Measurements from ENCODE around the gene ANKLE2. TPM values are rescaled to one million over a fixed set of nuclear protein-coding genes. Genes with fewer than 3 reads are reported as not detected.
"Not testable (repeated sequence)": the region's sequence is repeated elsewhere in the genome, so short reads cannot be mapped to it uniquely, and the experiment has no call there.

ANKLE2 gene
- total RNA-seq, 1 donor from 2014 or later, result 96.2 TPM

DNA sequence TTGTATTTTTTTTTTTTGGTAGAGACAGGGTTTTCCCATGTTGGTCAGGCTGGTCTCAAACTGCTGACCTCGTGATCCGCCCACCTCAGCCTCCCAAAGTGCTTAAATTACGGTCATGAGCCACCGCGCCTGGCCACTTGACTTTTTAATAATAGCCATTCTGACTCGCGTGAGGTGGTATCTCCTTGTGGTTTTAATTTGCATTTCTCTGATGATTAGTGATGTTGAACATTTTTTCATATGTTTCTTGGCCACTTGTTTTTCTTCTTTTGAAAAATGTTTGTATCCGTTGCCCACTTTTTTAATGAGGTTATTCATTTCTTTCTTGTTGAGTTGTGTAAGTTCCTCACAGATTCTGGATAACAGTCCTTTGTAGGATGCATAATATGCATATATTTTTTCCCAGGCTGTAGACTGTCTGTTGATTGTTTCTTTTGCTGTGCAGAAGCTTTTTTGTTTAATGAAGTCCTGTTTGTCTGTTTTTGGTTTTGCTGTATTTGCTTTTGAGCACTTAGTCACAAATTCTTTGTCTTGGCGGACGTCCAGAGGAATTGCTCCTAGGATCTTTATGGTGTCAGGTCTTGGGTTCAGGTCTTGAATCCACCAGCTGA, 61.3 kb downstream of the ANKLE2 start:
- Mint-ChIP-seq H3K27me3 (ENCODE audit: unreplicated experiment) (peaks cover 3% of the 10 kb centered on the region), H3K4me3 (ENCODE audit: unreplicated experiment) (no peak overlapping the region), H3K36me3 (ENCODE audit: low read depth, unreplicated experiment) (peaks cover 29% of the 10 kb centered on the region), H3K4me1 (ENCODE audit: unreplicated experiment) (peaks cover 31% of the 10 kb centered on the region), H3K9me3 (ENCODE audit: unreplicated experiment) (no peaks in the 10 kb centered on the region), H3K27ac (ENCODE audit: unreplicated experiment) (no peak overlapping the region)
- TF ChIP-seq, protein P1, sequence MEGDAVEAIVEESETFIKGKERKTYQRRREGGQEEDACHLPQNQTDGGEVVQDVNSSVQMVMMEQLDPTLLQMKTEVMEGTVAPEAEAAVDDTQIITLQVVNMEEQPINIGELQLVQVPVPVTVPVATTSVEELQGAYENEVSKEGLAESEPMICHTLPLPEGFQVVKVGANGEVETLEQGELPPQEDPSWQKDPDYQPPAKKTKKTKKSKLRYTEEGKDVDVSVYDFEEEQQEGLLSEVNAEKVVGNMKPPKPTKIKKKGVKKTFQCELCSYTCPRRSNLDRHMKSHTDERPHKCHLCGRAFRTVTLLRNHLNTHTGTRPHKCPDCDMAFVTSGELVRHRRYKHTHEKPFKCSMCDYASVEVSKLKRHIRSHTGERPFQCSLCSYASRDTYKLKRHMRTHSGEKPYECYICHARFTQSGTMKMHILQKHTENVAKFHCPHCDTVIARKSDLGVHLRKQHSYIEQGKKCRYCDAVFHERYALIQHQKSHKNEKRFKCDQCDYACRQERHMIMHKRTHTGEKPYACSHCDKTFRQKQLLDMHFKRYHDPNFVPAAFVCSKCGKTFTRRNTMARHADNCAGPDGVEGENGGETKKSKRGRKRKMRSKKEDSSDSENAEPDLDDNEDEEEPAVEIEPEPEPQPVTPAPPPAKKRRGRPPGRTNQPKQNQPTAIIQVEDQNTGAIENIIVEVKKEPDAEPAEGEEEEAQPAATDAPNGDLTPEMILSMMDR (IDR thresholded peaks at IDR 0.05; ENCODE audit: unreplicated experiment), result no peak
- DNase-seq (ENCODE audit: low spot score), result no peak

GRCh38 chr12:132698341-132698740, 63.3 kb downstream of the ANKLE2 start:
- TF ChIP-seq, protein P1 (IDR thresholded peaks at IDR 0.05; ENCODE audit: unreplicated experiment), result no peak
- no peak for DNase-seq (ENCODE audit: low spot score)
- Mint-ChIP-seq H3K9me3 (ENCODE audit: unreplicated experiment) (no peaks in the 10 kb centered on the region), H3K36me3 (ENCODE audit: low read depth, unreplicated experiment) (peaks cover 24% of the 10 kb centered on the region), H3K4me3 (ENCODE audit: unreplicated experiment) (peak overlapping the region; percentile 29), H3K4me1 (ENCODE audit: unreplicated experiment) (peaks cover 19% of the 10 kb centered on the region), H3K27me3 (ENCODE audit: unreplicated experiment) (peaks cover 5% of the 10 kb centered on the region), H3K27ac (ENCODE audit: unreplicated experiment) (no peak overlapping the region)

DNA sequence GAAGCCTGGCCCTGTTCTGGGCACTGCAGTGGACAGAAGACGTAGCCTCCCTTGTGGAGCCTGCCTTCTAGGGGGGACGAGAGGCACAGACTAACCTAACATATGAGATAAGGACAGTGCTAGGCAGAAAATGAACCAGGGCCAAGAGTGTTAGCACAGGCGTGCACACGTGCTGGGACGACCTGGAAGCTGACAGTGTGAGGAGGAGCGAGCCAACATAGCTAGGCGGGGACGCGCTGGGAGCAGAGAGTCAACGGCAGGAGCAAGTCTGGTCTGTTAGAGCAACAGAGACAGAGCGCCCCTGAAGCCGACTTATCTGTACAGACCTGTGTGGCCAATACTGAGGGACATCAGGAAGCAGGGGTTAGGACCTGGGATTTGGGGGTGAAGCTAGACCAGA, 66.2 kb downstream of the ANKLE2 start:
- TF ChIP-seq, protein P1 (IDR thresholded peaks at IDR 0.05; ENCODE audit: unreplicated experiment), result no peak
- H3K27ac Mint-ChIP-seq (ENCODE audit: unreplicated experiment), result no peak overlapping the region
- peaks cover 23% of the 10 kb centered on the region for H3K36me3 Mint-ChIP-seq (ENCODE audit: low read depth, unreplicated experiment)
- no peak for DNase-seq (ENCODE audit: low spot score)
- peaks cover 3% of the 10 kb centered on the region for H3K27me3 Mint-ChIP-seq (ENCODE audit: unreplicated experiment)
- H3K4me3 Mint-ChIP-seq (ENCODE audit: unreplicated experiment), result no peak overlapping the region
- H3K4me1 Mint-ChIP-seq (ENCODE audit: unreplicated experiment), result no peaks in the 10 kb centered on the region
- H3K9me3 Mint-ChIP-seq (ENCODE audit: unreplicated experiment), result no peaks in the 10 kb centered on the region

DNA sequence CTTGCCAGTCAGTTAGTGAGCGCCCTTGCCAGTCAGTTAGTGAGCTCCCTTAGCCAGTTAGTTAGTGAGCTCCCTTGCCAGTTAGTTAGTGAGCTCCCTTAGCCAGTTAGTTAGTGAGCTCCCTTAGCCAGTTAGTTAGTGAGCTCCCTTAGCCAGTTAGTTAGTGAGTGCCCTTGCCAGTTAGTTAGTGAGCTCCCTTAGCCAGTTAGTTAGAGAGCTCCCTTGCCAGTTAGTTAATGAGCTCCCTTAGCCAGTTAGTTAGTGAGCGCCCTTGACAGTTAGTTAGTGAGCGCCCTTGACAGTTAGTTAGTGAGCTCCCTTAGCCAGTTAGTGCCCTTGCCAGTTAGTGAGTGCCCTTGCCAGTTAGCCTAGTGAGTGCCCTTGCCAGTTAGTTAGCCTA, 66.7 kb downstream of the ANKLE2 start:
- Mint-ChIP-seq H3K27ac (ENCODE audit: unreplicated experiment) (peak overlapping the region; percentile 61), H3K36me3 (ENCODE audit: low read depth, unreplicated experiment) (peaks cover 24% of the 10 kb centered on the region)
- not testable (repeated sequence) for H3K4me3 Mint-ChIP-seq (ENCODE audit: unreplicated experiment); H3K27me3 Mint-ChIP-seq (ENCODE audit: unreplicated experiment); DNase-seq (ENCODE audit: low spot score); H3K4me1 Mint-ChIP-seq (ENCODE audit: unreplicated experiment); H3K9me3 Mint-ChIP-seq (ENCODE audit: unreplicated experiment)

DNA sequence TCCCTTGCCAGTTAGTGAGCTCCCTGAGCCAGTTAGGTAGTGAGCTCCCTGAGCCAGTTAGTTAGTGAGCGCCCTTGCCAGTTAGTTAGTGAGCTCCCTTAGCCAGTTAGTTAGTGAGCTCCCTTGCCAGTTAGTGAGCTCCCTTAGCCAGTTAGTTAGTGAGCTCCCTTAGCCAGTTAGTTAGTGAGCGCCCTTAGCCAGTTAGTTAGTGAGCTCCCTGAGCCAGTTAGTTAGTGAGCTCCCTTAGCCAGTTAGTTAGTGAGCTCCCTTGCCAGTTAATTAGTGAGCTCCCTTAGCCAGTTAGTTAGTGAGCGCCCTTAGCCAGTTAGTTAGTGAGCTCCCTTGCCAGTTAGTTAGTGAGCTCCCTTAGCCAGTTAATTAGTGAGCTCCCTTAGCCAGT, 69.6 kb downstream of the ANKLE2 start:
- peaks cover 12% of the 10 kb centered on the region for H3K27me3 Mint-ChIP-seq (ENCODE audit: unreplicated experiment)
- not testable (repeated sequence) for H3K27ac Mint-ChIP-seq (ENCODE audit: unreplicated experiment)

GRCh38 chr12:132690112-132690511, 71.5 kb downstream of the ANKLE2 start:
- no peaks in the 10 kb centered on the region for H3K9me3 Mint-ChIP-seq (ENCODE audit: unreplicated experiment)
- H3K27ac Mint-ChIP-seq (ENCODE audit: unreplicated experiment), result peak overlapping the region; percentile 46
- H3K36me3 Mint-ChIP-seq (ENCODE audit: low read depth, unreplicated experiment), result peaks cover 26% of the 10 kb centered on the region
- TF ChIP-seq, protein P1 (IDR thresholded peaks at IDR 0.05; ENCODE audit: unreplicated experiment), result no peak
- H3K4me1 Mint-ChIP-seq (ENCODE audit: unreplicated experiment), result peaks cover 22% of the 10 kb centered on the region
- DNase-seq (ENCODE audit: low spot score), result no peak
- H3K4me3 Mint-ChIP-seq (ENCODE audit: unreplicated experiment), result peak overlapping the region; percentile 86
- peaks cover 14% of the 10 kb centered on the region for H3K27me3 Mint-ChIP-seq (ENCODE audit: unreplicated experiment)

More for the DNA sequence above, 69.6 kb downstream of the ANKLE2 start:
- Mint-ChIP-seq H3K36me3 (ENCODE audit: low read depth, unreplicated experiment) (peaks cover 26% of the 10 kb centered on the region), H3K4me1 (ENCODE audit: unreplicated experiment) (peaks cover 14% of the 10 kb centered on the region)
- H3K4me3 Mint-ChIP-seq (ENCODE audit: unreplicated experiment); DNase-seq (ENCODE audit: low spot score); H3K9me3 Mint-ChIP-seq (ENCODE audit: unreplicated experiment): not testable (repeated sequence)
